Measurements from ENCODE around the gene ARID3A. TPM values are rescaled to one million over a fixed set of nuclear protein-coding genes. Genes with fewer than 3 reads are reported as not detected.

ARID3A gene
- total and polyA plus RNA-seq, 2 of the 13 experiments (the other 11 are each of a cell fraction or from before 2014, with no cell fraction given), result 71.3 to 77.9 TPM

- TF ChIP-seq, protein P1, sequence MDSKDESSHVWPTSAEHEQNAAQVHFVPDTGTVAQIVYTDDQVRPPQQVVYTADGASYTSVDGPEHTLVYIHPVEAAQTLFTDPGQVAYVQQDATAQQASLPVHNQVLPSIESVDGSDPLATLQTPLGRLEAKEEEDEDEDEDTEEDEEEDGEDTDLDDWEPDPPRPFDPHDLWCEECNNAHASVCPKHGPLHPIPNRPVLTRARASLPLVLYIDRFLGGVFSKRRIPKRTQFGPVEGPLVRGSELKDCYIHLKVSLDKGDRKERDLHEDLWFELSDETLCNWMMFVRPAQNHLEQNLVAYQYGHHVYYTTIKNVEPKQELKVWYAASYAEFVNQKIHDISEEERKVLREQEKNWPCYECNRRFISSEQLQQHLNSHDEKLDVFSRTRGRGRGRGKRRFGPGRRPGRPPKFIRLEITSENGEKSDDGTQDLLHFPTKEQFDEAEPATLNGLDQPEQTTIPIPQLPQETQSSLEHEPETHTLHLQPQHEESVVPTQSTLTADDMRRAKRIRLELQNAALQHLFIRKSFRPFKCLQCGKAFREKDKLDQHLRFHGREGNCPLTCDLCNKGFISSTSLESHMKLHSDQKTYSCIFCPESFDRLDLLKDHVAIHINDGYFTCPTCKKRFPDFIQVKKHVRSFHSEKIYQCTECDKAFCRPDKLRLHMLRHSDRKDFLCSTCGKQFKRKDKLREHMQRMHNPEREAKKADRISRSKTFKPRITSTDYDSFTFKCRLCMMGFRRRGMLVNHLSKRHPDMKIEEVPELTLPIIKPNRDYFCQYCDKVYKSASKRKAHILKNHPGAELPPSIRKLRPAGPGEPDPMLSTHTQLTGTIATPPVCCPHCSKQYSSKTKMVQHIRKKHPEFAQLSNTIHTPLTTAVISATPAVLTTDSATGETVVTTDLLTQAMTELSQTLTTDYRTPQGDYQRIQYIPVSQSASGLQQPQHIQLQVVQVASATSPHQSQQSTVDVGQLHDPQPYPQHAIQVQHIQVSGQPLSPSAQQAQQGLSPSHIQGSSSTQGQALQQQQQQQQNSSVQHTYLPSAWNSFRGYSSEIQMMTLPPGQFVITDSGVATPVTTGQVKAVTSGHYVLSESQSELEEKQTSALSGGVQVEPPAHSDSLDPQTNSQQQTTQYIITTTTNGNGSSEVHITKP (CRISPR knock-in tag; IDR thresholded peaks at IDR 0.05; ENCODE audit: low read depth), result peak; percentile 16; the same call in 1 of the 2 replicates
- peak; percentile 61; the same call in 1 of the 2 replicates for TF ChIP-seq MTA1 (CRISPR knock-in tag; IDR thresholded peaks at IDR 0.05; ENCODE audit: borderline replicate concordance)
- peak; percentile 2; the same call in 1 of the 2 replicates for TF ChIP-seq TCF7 (IDR thresholded peaks at IDR 0.05; ENCODE audit: low read depth)
- TF ChIP-seq GATA4 (IDR thresholded peaks at IDR 0.05; ENCODE audit: borderline replicate concordance, low read depth), result no peak
- no peak for TF ChIP-seq JUNB (CRISPR knock-in tag; IDR thresholded peaks at IDR 0.05; ENCODE audit: borderline replicate concordance)
- no peak; the same call in 1 of the 2 replicates for TF ChIP-seq SAP130 (CRISPR knock-in tag; IDR thresholded peaks at IDR 0.05; ENCODE audit: low read depth)
- no peak for TF ChIP-seq KLF9 (CRISPR knock-in tag; IDR thresholded peaks at IDR 0.05; ENCODE audit: low read depth)
- peak in 1 of 2 experiments; percentile 51; a peak in 1 of 4 replicates for TF ChIP-seq KLF16 (CRISPR knock-in tag; IDR thresholded peaks at IDR 0.05)
- no peak for TF ChIP-seq ZNF878 (CRISPR knock-in tag; IDR thresholded peaks at IDR 0.05)
- TF ChIP-seq SNAPC4 (CRISPR knock-in tag; IDR thresholded peaks at IDR 0.05), result no peak
- TF ChIP-seq, protein P2, sequence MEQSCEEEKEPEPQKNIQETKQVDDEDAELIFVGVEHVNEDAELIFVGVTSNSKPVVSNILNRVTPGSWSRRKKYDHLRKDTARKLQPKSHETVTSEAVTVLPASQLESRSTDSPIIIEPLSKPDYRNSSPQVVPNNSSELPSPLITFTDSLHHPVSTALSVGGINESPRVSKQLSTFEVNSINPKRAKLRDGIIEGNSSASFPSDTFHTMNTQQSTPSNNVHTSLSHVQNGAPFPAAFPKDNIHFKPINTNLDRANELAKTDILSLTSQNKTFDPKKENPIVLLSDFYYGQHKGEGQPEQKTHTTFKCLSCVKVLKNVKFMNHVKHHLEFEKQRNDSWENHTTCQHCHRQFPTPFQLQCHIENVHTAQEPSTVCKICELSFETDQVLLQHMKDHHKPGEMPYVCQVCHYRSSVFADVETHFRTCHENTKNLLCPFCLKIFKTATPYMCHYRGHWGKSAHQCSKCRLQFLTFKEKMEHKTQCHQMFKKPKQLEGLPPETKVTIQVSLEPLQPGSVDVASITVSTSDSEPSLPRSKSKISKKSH (CRISPR knock-in tag; IDR thresholded peaks at IDR 0.05; ENCODE audit: borderline replicate concordance), result no peak
- TF ChIP-seq ZFX (CRISPR knock-in tag; IDR thresholded peaks at IDR 0.05; ENCODE audit: low read depth), result peak; percentile 61
- no peak for TF ChIP-seq ZMYM2 (CRISPR knock-in tag; IDR thresholded peaks at IDR 0.05)
- TF ChIP-seq BCLAF1 (IDR thresholded peaks at IDR 0.05), result no peak
- no peak for TF ChIP-seq ZFP1 (CRISPR knock-in tag; IDR thresholded peaks at IDR 0.05)
- no peak for TF ChIP-seq ZNF12 (CRISPR knock-in tag; IDR thresholded peaks at IDR 0.05)
Observed at GRCh38 chr19:926589-927350, 935 bp downstream of the ARID3A start (continued).

All from HepG2 (cell line).